Thoracic aorta (tissue), 2 donors: ENCODE results near the gene DET1. TPM values are rescaled to one million over a fixed set of nuclear protein-coding genes. Genes with fewer than 3 reads are reported as not detected.

Experiments used
- ATAC-seq: fragments of 150-250 bp; one replicate; pipeline ENCODE4 v1.8.0; 2017; ENCODE audit warnings: low read depth; ENCODE audit not compliant: insufficient number of reproducible peaks, low FRiP score
- DNase-seq: peaks from one replicate; pipeline ENCODE4 v3.0.0-alpha.2; 2020; ENCODE audit warnings: low spot score
- H3K27ac ChIP-seq, 2 donors: fragments of 200-600 bp; sonication (generic); 1 replicate in 1 of 2; 2 replicates in 1 of 2; pipeline ENCODE4 v1.5.1; 2016; ENCODE audit warnings: mild to moderate bottlenecking in 2 of 2, moderate library complexity in 2 of 2
- H3K27me3 ChIP-seq: fragments of 200-600 bp; sonication (generic); replicated peaks from 2 replicates; pipeline ENCODE4 v1.6.0; 2016; ENCODE audit warnings: mild to moderate bottlenecking; ENCODE audit not compliant: insufficient read depth
- H3K36me3 ChIP-seq: fragments of 200-600 bp; sonication (generic); one replicate; pipeline ENCODE4 v1.5.1; 2016
- H3K4me1 ChIP-seq, 2 donors: fragments of 200-600 bp; sonication (generic); 1 replicate in 1 of 2; 2 replicates in 1 of 2; pipeline versions ENCODE4 v1.5.1 to v1.6.0; 2016; ENCODE audit warnings: low read depth in 2 of 2, mild to moderate bottlenecking in 1 of 2; ENCODE audit not compliant: control insufficient read depth in 1 of 2
- H3K4me3 ChIP-seq: fragments of 200-600 bp; sonication (generic); 2 replicates; pipeline ENCODE4 v1.5.1; 2016; ENCODE audit warnings: mild to moderate bottlenecking
- H3K9me3 ChIP-seq: fragments of 200-600 bp; sonication (generic); 2 replicates; pipeline ENCODE4 v1.5.1; 2016
- total RNA-seq, 2 donors: library from RNA; depleted of rRNA; stranded (reverse); fragments of >200 nt; gene quantifications; one replicate each; pipeline versions ENCODE4 v1.1.0 to v1.2.3, GENCODE V29; 2016
- TF ChIP-seq, protein P1 (sequence below): fragments of 200-600 bp; sonication (generic); IDR thresholded peaks from one replicate; pipeline ENCODE4 v1.5.1; 2019; ENCODE audit warnings: antibody characterized with exemption

The DET1 gene
- total RNA-seq, 2 donors from 2014 or later: 6.0 to 8.5 TPM

DNA sequence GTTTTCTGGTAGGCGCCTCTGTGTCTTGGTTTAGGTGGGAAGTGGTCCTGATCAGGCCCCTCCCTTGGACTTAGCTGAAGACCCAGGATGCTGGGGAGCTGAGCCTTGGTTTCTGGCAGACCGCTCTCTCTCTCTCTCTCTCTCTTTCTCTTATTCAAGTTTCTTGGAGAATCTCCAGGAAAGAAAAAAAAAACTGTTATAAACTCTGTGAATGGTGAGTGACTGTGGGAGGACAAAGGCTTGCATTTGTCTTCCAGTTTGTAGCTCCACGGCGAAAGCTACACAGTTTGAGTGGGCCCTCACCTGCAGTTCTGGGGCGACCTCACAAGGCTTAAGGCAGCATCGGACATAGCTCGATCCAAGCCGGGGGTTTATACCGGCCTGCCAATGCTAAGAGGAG, 7.5 kb downstream of the DET1 start:
- DNase-seq: no peak
- H3K4me3 ChIP-seq: no peak overlapping the region

DNA sequence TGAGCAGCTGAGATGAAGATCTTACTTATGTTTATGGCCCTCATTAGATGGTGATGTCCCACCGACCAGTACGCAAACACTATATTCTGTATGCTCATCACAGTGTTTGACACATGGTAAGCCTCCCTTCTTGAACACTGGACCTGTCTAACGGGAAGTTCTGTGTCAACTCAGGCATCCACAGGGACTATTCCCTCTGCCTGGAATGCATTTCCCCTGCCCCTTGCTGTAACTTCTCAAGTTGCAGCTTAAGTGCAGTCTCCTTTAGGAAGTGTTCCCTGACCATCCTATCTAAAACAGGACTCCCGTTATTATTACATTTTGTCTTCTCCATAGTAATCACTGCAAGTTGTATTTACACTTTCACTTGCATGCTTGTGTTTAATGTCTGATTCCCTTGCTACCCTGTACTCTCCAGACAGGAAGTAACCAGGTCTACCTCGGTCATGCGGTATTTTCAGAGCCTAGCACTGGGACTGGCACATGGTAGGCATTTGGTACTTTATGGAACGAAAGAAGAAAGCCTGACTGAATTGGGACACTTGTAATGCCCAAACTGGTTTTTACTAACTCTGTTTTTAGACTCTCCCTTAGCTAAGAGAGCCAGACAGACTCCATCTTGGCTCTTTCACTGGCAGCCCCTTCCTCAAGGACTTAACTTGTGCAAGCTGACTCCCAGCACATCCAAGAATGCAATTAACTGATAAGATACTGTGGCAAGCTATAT, 8.7 kb downstream of the DET1 start:
- H3K9me3 ChIP-seq: peaks cover 3% of the 10 kb centered on the region
- ATAC-seq (no peak), DNase-seq (no peak)
- H3K27ac ChIP-seq: no peak overlapping the region
- TF ChIP-seq, protein P1, sequence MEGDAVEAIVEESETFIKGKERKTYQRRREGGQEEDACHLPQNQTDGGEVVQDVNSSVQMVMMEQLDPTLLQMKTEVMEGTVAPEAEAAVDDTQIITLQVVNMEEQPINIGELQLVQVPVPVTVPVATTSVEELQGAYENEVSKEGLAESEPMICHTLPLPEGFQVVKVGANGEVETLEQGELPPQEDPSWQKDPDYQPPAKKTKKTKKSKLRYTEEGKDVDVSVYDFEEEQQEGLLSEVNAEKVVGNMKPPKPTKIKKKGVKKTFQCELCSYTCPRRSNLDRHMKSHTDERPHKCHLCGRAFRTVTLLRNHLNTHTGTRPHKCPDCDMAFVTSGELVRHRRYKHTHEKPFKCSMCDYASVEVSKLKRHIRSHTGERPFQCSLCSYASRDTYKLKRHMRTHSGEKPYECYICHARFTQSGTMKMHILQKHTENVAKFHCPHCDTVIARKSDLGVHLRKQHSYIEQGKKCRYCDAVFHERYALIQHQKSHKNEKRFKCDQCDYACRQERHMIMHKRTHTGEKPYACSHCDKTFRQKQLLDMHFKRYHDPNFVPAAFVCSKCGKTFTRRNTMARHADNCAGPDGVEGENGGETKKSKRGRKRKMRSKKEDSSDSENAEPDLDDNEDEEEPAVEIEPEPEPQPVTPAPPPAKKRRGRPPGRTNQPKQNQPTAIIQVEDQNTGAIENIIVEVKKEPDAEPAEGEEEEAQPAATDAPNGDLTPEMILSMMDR: no peak
- H3K4me3 ChIP-seq: no peak overlapping the region
- H3K4me1 ChIP-seq: no peaks in the 10 kb centered on the region
- H3K27me3 ChIP-seq: no peaks in the 10 kb centered on the region
- H3K36me3 ChIP-seq: no peaks in the 10 kb centered on the region

More for the DNA sequence above, 7.5 kb downstream of the DET1 start:
- no peak overlapping the region for H3K27ac ChIP-seq
- no peaks in the 10 kb centered on the region for H3K27me3 ChIP-seq
- H3K9me3 ChIP-seq: peaks cover 3% of the 10 kb centered on the region
- ATAC-seq: no peak
- no peaks in the 10 kb centered on the region for H3K4me1 ChIP-seq
- no peaks in the 10 kb centered on the region for H3K36me3 ChIP-seq
- TF ChIP-seq, protein P1: no peak

DNA sequence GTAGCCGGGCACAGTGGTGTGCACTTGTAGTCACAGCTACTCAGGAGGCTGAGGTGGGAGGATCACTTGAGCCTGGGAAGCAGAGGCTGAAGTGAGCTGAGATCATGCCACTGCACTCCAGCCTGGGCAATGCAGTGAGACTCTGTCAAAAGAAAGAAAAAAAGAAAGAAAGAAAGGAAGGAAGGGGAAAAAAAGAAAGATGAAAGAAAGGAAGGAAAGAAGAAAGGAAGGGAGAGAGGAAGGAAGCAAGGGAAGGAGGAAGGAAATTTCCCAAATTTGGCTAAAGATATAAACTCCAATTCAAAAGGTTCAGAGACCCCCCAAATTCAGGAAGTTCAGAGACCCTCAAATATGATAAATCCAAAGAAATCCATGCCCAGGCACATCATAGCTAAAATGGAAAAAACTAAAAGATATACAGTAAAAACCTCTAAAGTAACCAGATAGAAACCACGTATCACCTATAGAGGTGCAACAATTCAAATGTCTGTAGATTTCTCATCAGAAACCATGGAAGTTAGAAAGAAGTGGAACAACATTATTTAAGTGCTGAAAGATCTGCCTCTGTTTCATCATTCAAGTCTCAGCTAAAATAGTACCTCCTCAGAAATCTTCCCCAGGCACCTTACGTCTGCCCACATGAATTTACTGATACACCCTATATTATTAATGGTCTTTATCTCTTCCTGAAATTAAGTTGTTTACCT, 10.7 kb downstream of the DET1 start:
- Histone ChIP-seq H3K9me3 (peaks cover 3% of the 10 kb centered on the region), H3K36me3 (peaks cover 5% of the 10 kb centered on the region)
- ATAC-seq: no peak

GRCh38 chr15:88535100-88535499, 11.4 kb downstream of the DET1 start:
- peaks cover 3% of the 10 kb centered on the region for H3K9me3 ChIP-seq
- no peak overlapping the region for H3K27ac ChIP-seq
- no peak overlapping the region for H3K4me3 ChIP-seq
- H3K4me1 ChIP-seq: no peaks in the 10 kb centered on the region
- TF ChIP-seq, protein P1: no peak
- no peaks in the 10 kb centered on the region for H3K27me3 ChIP-seq
- no peak for DNase-seq
- H3K36me3 ChIP-seq: peaks cover 12% of the 10 kb centered on the region
- no peak for ATAC-seq

More for the DNA sequence above, 10.7 kb downstream of the DET1 start:
- Histone ChIP-seq H3K27me3 (no peaks in the 10 kb centered on the region), H3K4me1 (no peaks in the 10 kb centered on the region), H3K4me3 (no peak overlapping the region), H3K27ac (no peak overlapping the region)
- DNase-seq: no peak
- TF ChIP-seq, protein P1: no peak

- peaks cover 3% of the 10 kb centered on the region for H3K9me3 ChIP-seq
- no peaks in the 10 kb centered on the region for H3K27me3 ChIP-seq
- no peaks in the 10 kb centered on the region for H3K4me1 ChIP-seq
- H3K36me3 ChIP-seq: peaks cover 16% of the 10 kb centered on the region
- TF ChIP-seq, protein P1: no peak
- no peak overlapping the region for H3K4me3 ChIP-seq
- ATAC-seq: no peak
- no peak for DNase-seq
- H3K27ac ChIP-seq: no peak overlapping the region
These were observed 13.1 kb downstream of the DET1 start for GRCh38 chr15:88533376-88533775.
